SW 1271 (cell line): ENCODE results near the gene CREB3L2.
A peak's percentile ranks its signal among the peaks of the same experiment; 100 is the strongest.
"Not testable (repeated sequence)": the region's sequence is repeated elsewhere in the genome, so short reads cannot be mapped to it uniquely, and the experiment has no call there.

Source experiments
- DNase-seq, 2 experiments: peaks; one replicate each; lab custom pipeline; 2025; lab: John Stamatoyannopoulos, UW

The CREB3L2 gene

GRCh38 chr7:138014201-138014600 lies 12.3 kb upstream of the CREB3L2 start:
- DNase-seq: not testable (repeated sequence)

GRCh38 chr7:138009350-138009653 lies 7.4 kb upstream of the CREB3L2 start:
- no peak for DNase-seq

- peak; percentile 35 to 72 for DNase-seq
These were observed 6.9 kb upstream of the CREB3L2 start for GRCh38 chr7:138008588-138009349.

- DNase-seq: no peak
These were observed 6.2 kb upstream of the CREB3L2 start for GRCh38 chr7:138008019-138008587.

- DNase-seq: no peak
These were observed 4.2 kb upstream of the CREB3L2 start for GRCh38 chr7:138006106-138006505.

- no peak for DNase-seq
These were observed 3.0 kb upstream of the CREB3L2 start for GRCh38 chr7:138004936-138005335.

GRCh38 chr7:138004046-138004445 lies 2.2 kb upstream of the CREB3L2 start:
- no peak for DNase-seq

- DNase-seq: no peak
These were observed 923 bp upstream of the CREB3L2 start for GRCh38 chr7:138002828-138003189.

- peak; percentile 93 to 99 for DNase-seq
These were observed 376 bp upstream of the CREB3L2 start for GRCh38 chr7:138002096-138002827.

- DNase-seq: peak; percentile 20 to 67
These were observed 1.7 kb downstream of the CREB3L2 start for GRCh38 chr7:138000081-138000701.

GRCh38 chr7:137999496-138000080 lies 2.3 kb downstream of the CREB3L2 start:
- DNase-seq: no peak

- DNase-seq: no peak
These were observed 3.6 kb downstream of the CREB3L2 start for GRCh38 chr7:137998250-137998649.

- DNase-seq: no peak
These were observed 5.0 kb downstream of the CREB3L2 start for GRCh38 chr7:137996871-137997270.

GRCh38 chr7:137996386-137996851 lies 5.5 kb downstream of the CREB3L2 start:
- DNase-seq: no peak

GRCh38 chr7:137994216-137994615 lies 7.7 kb downstream of the CREB3L2 start:
- no peak for DNase-seq

- no peak for DNase-seq
These were observed 8.5 kb downstream of the CREB3L2 start for GRCh38 chr7:137993395-137993743.

GRCh38 chr7:137992550-137993394 lies 9.1 kb downstream of the CREB3L2 start:
- DNase-seq: peak in 1 of 2 experiments; percentile 29

GRCh38 chr7:137992104-137992549 lies 9.8 kb downstream of the CREB3L2 start:
- no peak for DNase-seq

- DNase-seq: no peak
These were observed 11.5 kb downstream of the CREB3L2 start for GRCh38 chr7:137990251-137990941.

GRCh38 chr7:137989590-137989989 lies 12.3 kb downstream of the CREB3L2 start:
- DNase-seq: no peak

- no peak for DNase-seq
These were observed 12.8 kb downstream of the CREB3L2 start for GRCh38 chr7:137989094-137989493.
